Stimulated activated CD8-positive, alpha-beta memory T cell treated with anti-CD3 and anti-CD28 coated beads, Interleukin-12 subunit alpha, Interleukin-12 subunit beta, amount 100 ng/mL, for 24 hours (primary cell): Measurements from ENCODE around the gene SVOPL.
"Not testable (repeated sequence)": the region's sequence is repeated elsewhere in the genome, so short reads cannot be mapped to it uniquely, and the experiment has no call there.

Experiments used
- DNase-seq: peaks from one replicate; pipeline ENCODE4 v3.0.0-alpha.2; 2020; ENCODE audit errors: extremely low read depth

The SVOPL gene

GRCh38 chr7:138701537-138701923 is 368 bp upstream of the SVOPL start:
- no peak for DNase-seq

- DNase-seq = no peak
Observed at GRCh38 chr7:138699661-138700060, 1.5 kb downstream of the SVOPL start.

GRCh38 chr7:138698281-138698680 is 2.9 kb downstream of the SVOPL start:
- DNase-seq = no peak

- no peak for DNase-seq
Observed at GRCh38 chr7:138697535-138698182, 3.5 kb downstream of the SVOPL start.

- not testable (repeated sequence) for DNase-seq
Observed at GRCh38 chr7:138695776-138696175, 5.4 kb downstream of the SVOPL start.

- DNase-seq = no peak
Observed at GRCh38 chr7:138695106-138695505, 6.1 kb downstream of the SVOPL start.

GRCh38 chr7:138691178-138691577 is 10.0 kb downstream of the SVOPL start:
- no peak for DNase-seq

GRCh38 chr7:138690495-138690894 is 10.7 kb downstream of the SVOPL start:
- DNase-seq = no peak

GRCh38 chr7:138688037-138688436 is 13.1 kb downstream of the SVOPL start:
- not testable (repeated sequence) for DNase-seq

GRCh38 chr7:138684340-138684739 is 16.8 kb downstream of the SVOPL start:
- DNase-seq = no peak

GRCh38 chr7:138679793-138680192 is 21.4 kb downstream of the SVOPL start:
- DNase-seq = no peak

GRCh38 chr7:138670594-138670993 is 30.6 kb downstream of the SVOPL start:
- DNase-seq = no peak

- no peak for DNase-seq
Observed at GRCh38 chr7:138669364-138669763, 31.8 kb downstream of the SVOPL start.

GRCh38 chr7:138668946-138669345 is 32.2 kb downstream of the SVOPL start:
- no peak for DNase-seq

- DNase-seq = no peak
Observed at GRCh38 chr7:138668229-138668596, 32.9 kb downstream of the SVOPL start.

GRCh38 chr7:138667535-138668228 is 33.5 kb downstream of the SVOPL start:
- no peak for DNase-seq

- DNase-seq = no peak
Observed at GRCh38 chr7:138666385-138666784, 34.8 kb downstream of the SVOPL start.

GRCh38 chr7:138665669-138666140 is 35.5 kb downstream of the SVOPL start:
- DNase-seq = no peak

- DNase-seq = no peak
Observed at GRCh38 chr7:138665249-138665648, 35.9 kb downstream of the SVOPL start.

GRCh38 chr7:138663725-138664710 is 37.1 kb downstream of the SVOPL start:
- DNase-seq = no peak

- no peak for DNase-seq
Observed at GRCh38 chr7:138662991-138663320, 38.2 kb downstream of the SVOPL start.
